Astrocyte (in vitro differentiated cells and primary cell): Measurements from ENCODE around the gene CDRT4. TPM values are rescaled to one million over a fixed set of nuclear protein-coding genes. Genes with fewer than 3 reads are reported as not detected.
A peak's percentile ranks its signal among the peaks of the same experiment; 100 is the strongest.

ENCODE experiments used
- DNase-seq: peaks from one replicate; pipeline ENCODE4 v3.0.0-alpha.2; 2010; ENCODE audit warnings: low read depth
- FAIRE-seq: peaks from 2 replicates; lab custom pipeline; 2011; peaks lifted over from hg19 to GRCh38; lab: Jason Lieb, UNC
- H2AFZ ChIP-seq: 2 replicates; pipeline ENCODE4 v1.6.0; 2012; ENCODE audit warnings: low read depth, low read length, inconsistent platforms
- H3K27ac ChIP-seq: 2 replicates; pipeline ENCODE4 v1.5.1; 2011; ENCODE audit warnings: low read depth, low read length, inconsistent platforms
- H3K27me3 ChIP-seq: 2 replicates; pipeline ENCODE4 v1.6.0; 2011; ENCODE audit warnings: low read length, inconsistent platforms; ENCODE audit not compliant: insufficient read depth
- H3K36me3 ChIP-seq: 2 replicates; pipeline ENCODE4 v1.5.1; 2011; ENCODE audit warnings: low read length, inconsistent platforms; ENCODE audit not compliant: insufficient read depth
- H3K4me1 ChIP-seq: 2 replicates; pipeline ENCODE4 v1.5.1; 2011; ENCODE audit warnings: low read length, inconsistent platforms; ENCODE audit not compliant: insufficient read depth
- H3K4me2 ChIP-seq: 2 replicates; pipeline ENCODE4 v1.6.0; 2012; ENCODE audit warnings: low read length, inconsistent platforms
- H3K4me3 ChIP-seq: 2 replicates; pipeline ENCODE4 v1.5.1; 2011; ENCODE audit warnings: low read depth, mild to moderate bottlenecking, low read length, inconsistent platforms; ENCODE audit not compliant: insufficient read depth
- H3K79me2 ChIP-seq: 2 replicates; pipeline ENCODE4 v1.6.0; 2012; ENCODE audit warnings: mild to moderate bottlenecking, low read length, inconsistent platforms; ENCODE audit not compliant: insufficient read depth
- H3K9ac ChIP-seq: 2 replicates; pipeline ENCODE4 v1.6.0; 2012; ENCODE audit warnings: mild to moderate bottlenecking, low read length, inconsistent platforms
- H3K9me3 ChIP-seq: 2 replicates; pipeline ENCODE4 v1.5.1; 2012; ENCODE audit warnings: low read depth, mild to moderate bottlenecking, low read length, inconsistent platforms; ENCODE audit not compliant: insufficient read depth
- H4K20me1 ChIP-seq: 2 replicates; pipeline ENCODE4 v1.6.0; 2012; ENCODE audit warnings: low read length, inconsistent platforms; ENCODE audit not compliant: insufficient read depth
- H3K27ac Mint-ChIP-seq: one replicate; pipeline ENCODE4 v1.8.0; 2021; ENCODE audit warnings: mild to moderate bottlenecking, mixed read lengths; ENCODE audit not compliant: unreplicated experiment
- H3K27me3 Mint-ChIP-seq: one replicate; pipeline ENCODE4 v1.8.0; 2021; ENCODE audit warnings: low read depth, mixed read lengths; ENCODE audit not compliant: unreplicated experiment
- H3K36me3 Mint-ChIP-seq: one replicate; pipeline ENCODE4 v1.8.0; 2021; ENCODE audit warnings: low read depth, mixed read lengths; ENCODE audit not compliant: unreplicated experiment
- H3K4me1 Mint-ChIP-seq: one replicate; pipeline ENCODE4 v1.8.0; 2021; ENCODE audit warnings: low read depth, mixed read lengths; ENCODE audit not compliant: unreplicated experiment
- H3K4me3 Mint-ChIP-seq: one replicate; pipeline ENCODE4 v1.8.0; 2021; ENCODE audit warnings: mild to moderate bottlenecking, moderate library complexity, mixed read lengths; ENCODE audit not compliant: unreplicated experiment
- H3K9me3 Mint-ChIP-seq: one replicate; pipeline ENCODE4 v1.8.0; 2021; ENCODE audit warnings: mild to moderate bottlenecking, mixed read lengths; ENCODE audit not compliant: unreplicated experiment
- EZH2 ChIP-seq: IDR thresholded peaks from 2 replicates; pipeline ENCODE4 v1.6.1; 2012; ENCODE audit warnings: mild to moderate bottlenecking, low read length, inconsistent platforms; ENCODE audit not compliant: insufficient read depth
- total RNA-seq: library from RNA; stranded (reverse); gene quantifications from 2 replicates; pipeline ENCODE4 v1.2.1, GENCODE V29; 2021
- TF ChIP-seq, protein P1 (sequence below): IDR thresholded peaks from 2 replicates; pipeline ENCODE4 v1.5.1; 2011; ENCODE audit warnings: low read depth, mild to moderate bottlenecking, inconsistent platforms, low read length, moderate library complexity; ENCODE audit not compliant: insufficient read depth

Gene CDRT4
- total RNA-seq, 1 donor from 2014 or later: 8.8 TPM

DNA sequence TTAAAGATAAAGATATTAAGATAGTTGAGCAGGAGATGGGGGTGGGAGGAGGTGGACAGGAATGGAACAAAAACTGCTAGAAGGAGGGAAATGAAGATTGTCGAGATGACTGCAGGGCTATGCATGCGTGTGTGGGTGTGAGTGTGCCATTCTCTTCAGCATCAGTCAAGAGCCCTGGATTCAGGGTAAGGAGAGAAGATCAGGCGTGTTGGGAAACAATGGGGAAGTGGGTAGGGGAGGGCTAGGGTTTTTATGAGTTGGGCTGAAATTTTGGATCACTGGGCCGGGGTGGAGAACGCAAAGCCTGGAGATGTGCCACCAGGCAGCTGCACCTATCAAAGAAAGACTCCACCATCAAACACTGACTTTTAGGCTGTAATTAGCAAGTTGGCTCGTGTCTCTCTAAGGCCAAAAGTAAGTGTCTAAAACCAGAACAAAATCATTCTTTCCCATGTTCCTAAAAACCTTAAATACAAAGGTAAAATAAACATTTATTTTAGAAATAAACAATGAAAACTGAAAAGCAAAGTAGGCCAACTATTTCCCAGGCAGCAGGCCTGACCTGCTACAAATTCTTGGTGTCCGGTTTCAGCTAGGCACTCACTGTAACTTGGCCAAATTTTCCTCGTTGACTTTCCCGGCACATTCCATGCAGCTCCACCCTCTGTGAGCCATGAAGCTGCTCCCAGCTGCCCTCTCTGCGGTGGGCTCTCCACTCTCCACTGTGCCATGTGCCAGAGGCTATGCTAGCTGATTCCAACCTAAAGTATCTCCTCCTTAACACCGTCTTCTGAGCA lies 4.2 kb downstream of the CDRT4 start:
- Histone ChIP-seq H3K36me3 (no peaks in the 10 kb centered on the region), H3K27me3 (no peaks in the 10 kb centered on the region), H3K4me2 (peak overlapping the region; percentile 62), H3K4me3 (no peak overlapping the region), H3K79me2 (no peaks in the 10 kb centered on the region), H3K9me3 (no peaks in the 10 kb centered on the region), H2AFZ (no peak overlapping the region), H3K9ac (peak overlapping the region; percentile 45), H4K20me1 (peaks cover 29% of the 10 kb centered on the region), H3K27ac (peak overlapping the region; percentile 67), H3K4me1 (peaks cover 22% of the 10 kb centered on the region)
- Mint-ChIP-seq H3K36me3 (peaks cover 8% of the 10 kb centered on the region), H3K4me1 (peaks cover 10% of the 10 kb centered on the region), H3K9me3 (peaks cover 3% of the 10 kb centered on the region), H3K27ac (no peak overlapping the region), H3K27me3 (no peaks in the 10 kb centered on the region), H3K4me3 (peak overlapping the region; percentile 5)
- FAIRE-seq (peak; percentile 79), DNase-seq (peak; percentile 91)
- TF ChIP-seq EZH2: no peak
- TF ChIP-seq, protein P1, sequence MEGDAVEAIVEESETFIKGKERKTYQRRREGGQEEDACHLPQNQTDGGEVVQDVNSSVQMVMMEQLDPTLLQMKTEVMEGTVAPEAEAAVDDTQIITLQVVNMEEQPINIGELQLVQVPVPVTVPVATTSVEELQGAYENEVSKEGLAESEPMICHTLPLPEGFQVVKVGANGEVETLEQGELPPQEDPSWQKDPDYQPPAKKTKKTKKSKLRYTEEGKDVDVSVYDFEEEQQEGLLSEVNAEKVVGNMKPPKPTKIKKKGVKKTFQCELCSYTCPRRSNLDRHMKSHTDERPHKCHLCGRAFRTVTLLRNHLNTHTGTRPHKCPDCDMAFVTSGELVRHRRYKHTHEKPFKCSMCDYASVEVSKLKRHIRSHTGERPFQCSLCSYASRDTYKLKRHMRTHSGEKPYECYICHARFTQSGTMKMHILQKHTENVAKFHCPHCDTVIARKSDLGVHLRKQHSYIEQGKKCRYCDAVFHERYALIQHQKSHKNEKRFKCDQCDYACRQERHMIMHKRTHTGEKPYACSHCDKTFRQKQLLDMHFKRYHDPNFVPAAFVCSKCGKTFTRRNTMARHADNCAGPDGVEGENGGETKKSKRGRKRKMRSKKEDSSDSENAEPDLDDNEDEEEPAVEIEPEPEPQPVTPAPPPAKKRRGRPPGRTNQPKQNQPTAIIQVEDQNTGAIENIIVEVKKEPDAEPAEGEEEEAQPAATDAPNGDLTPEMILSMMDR: no peak

- H3K27ac ChIP-seq: peak overlapping the region; percentile 52
- TF ChIP-seq, protein P1: no peak
- no peak for TF ChIP-seq EZH2
These were observed 9.7 kb downstream of the CDRT4 start for GRCh38 chr17:15457723-15458094.

More at GRCh38 chr17:15457723-15458094, 9.7 kb downstream of the CDRT4 start:
- Histone ChIP-seq H3K4me1 (peaks cover 24% of the 10 kb centered on the region), H3K4me3 (no peak overlapping the region), H2AFZ (no peak overlapping the region), H3K79me2 (no peaks in the 10 kb centered on the region), H4K20me1 (no peaks in the 10 kb centered on the region), H3K4me2 (peak overlapping the region; percentile 73), H3K36me3 (no peaks in the 10 kb centered on the region), H3K9me3 (no peaks in the 10 kb centered on the region), H3K9ac (peak overlapping the region; percentile 55), H3K27me3 (no peaks in the 10 kb centered on the region)
- Mint-ChIP-seq H3K27me3 (no peaks in the 10 kb centered on the region), H3K9me3 (peaks cover 11% of the 10 kb centered on the region), H3K36me3 (peaks cover 14% of the 10 kb centered on the region), H3K27ac (peak overlapping the region; percentile 81), H3K4me1 (peaks cover 17% of the 10 kb centered on the region), H3K4me3 (no peak overlapping the region)
- FAIRE-seq: no peak
- no peak for DNase-seq
